ENCODE data around the gene IL4R. TPM values are rescaled to one million over a fixed set of nuclear protein-coding genes. Genes with fewer than 3 reads are reported as not detected.

Gene IL4R
- total RNA-seq, 1 experiment from 2014 or later = 25.1 TPM

- BruUV-seq (replicated peaks) = no TSS peak
- Histone ChIP-seq H3K36me3 (ENCODE audit: low read depth, low read length) (no peaks in the 10 kb centered on the region), H3K4me2 (ENCODE audit: low read length) (no peak overlapping the region)
Measured at GRCh38 chr16:27275394-27275793, 38.4 kb upstream of the IL4R start.

GRCh38 chr16:27281243-27281642, 32.5 kb upstream of the IL4R start:
- CTCF ChIA-PET = no interaction called here
- no peak overlapping the region for H2AFZ ChIP-seq (ENCODE audit: low read length)
- H3K36me3 ChIP-seq (ENCODE audit: low read depth, low read length) = no peaks in the 10 kb centered on the region
- H4K20me1 ChIP-seq (ENCODE audit: low read length) = no peaks in the 10 kb centered on the region
- H3K27ac ChIP-seq (ENCODE audit: low read length) = no peak overlapping the region
- DNase-seq (no peak), ATAC-seq (no peak)
- H3K27me3 ChIP-seq (ENCODE audit: low read length) = no peaks in the 10 kb centered on the region
- no peak overlapping the region for H3K9ac ChIP-seq (ENCODE audit: low read length)
- H3F3A ChIP-seq (ENCODE audit: low read length, unreplicated experiment) = no peaks in the 10 kb centered on the region
- intact Hi-C loops (cut with micrococcal nuclease) = no loop called here
- no peaks in the 10 kb centered on the region for H3K9me2 ChIP-seq (replicated peaks; ENCODE audit: low read length)
- H3K4me2 ChIP-seq (ENCODE audit: low read length) = no peak overlapping the region
- POLR2A ChIA-PET (ENCODE audit: unreplicated experiment) = no interaction called here
- no peaks in the 10 kb centered on the region for H3K9me3 ChIP-seq (ENCODE audit: low read length)
- no peak for TF ChIP-seq EZH2phosphoT487 (IDR thresholded peaks at IDR 0.05; ENCODE audit: borderline replicate concordance, low read length)
- TF ChIP-seq EZH2 (IDR thresholded peaks at IDR 0.05; ENCODE audit: low read length, unreplicated experiment) = no peak
- TF ChIP-seq, protein P1, sequence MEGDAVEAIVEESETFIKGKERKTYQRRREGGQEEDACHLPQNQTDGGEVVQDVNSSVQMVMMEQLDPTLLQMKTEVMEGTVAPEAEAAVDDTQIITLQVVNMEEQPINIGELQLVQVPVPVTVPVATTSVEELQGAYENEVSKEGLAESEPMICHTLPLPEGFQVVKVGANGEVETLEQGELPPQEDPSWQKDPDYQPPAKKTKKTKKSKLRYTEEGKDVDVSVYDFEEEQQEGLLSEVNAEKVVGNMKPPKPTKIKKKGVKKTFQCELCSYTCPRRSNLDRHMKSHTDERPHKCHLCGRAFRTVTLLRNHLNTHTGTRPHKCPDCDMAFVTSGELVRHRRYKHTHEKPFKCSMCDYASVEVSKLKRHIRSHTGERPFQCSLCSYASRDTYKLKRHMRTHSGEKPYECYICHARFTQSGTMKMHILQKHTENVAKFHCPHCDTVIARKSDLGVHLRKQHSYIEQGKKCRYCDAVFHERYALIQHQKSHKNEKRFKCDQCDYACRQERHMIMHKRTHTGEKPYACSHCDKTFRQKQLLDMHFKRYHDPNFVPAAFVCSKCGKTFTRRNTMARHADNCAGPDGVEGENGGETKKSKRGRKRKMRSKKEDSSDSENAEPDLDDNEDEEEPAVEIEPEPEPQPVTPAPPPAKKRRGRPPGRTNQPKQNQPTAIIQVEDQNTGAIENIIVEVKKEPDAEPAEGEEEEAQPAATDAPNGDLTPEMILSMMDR (conservative IDR thresholded peaks at IDR 0.05; ENCODE audit: low read depth, low read length) = no peak
- H3K4me1 ChIP-seq (ENCODE audit: insufficient read depth, low read length) = peaks cover 4% of the 10 kb centered on the region; the same call in 1 of the 2 replicates
- H3K79me2 ChIP-seq (ENCODE audit: low read length) = no peaks in the 10 kb centered on the region
- H3K4me3 ChIP-seq (ENCODE audit: low read length) = no peak overlapping the region
- no TSS peak for BruUV-seq (replicated peaks)

More at GRCh38 chr16:27275394-27275793, 38.4 kb upstream of the IL4R start:
- TF ChIP-seq EZH2phosphoT487 (IDR thresholded peaks at IDR 0.05; ENCODE audit: borderline replicate concordance, low read length) (no peak), EZH2 (IDR thresholded peaks at IDR 0.05; ENCODE audit: low read length, unreplicated experiment) (no peak)
- TF ChIP-seq, protein P1 (conservative IDR thresholded peaks at IDR 0.05; ENCODE audit: low read depth, low read length) = no peak
- no peaks in the 10 kb centered on the region for H3K9me3 ChIP-seq (ENCODE audit: low read length)
- intact Hi-C loops (cut with micrococcal nuclease) = no loop called here
- no peak overlapping the region for H3K27ac ChIP-seq (ENCODE audit: low read length)
- no peaks in the 10 kb centered on the region for H3K27me3 ChIP-seq (ENCODE audit: low read length)
- no peaks in the 10 kb centered on the region for H4K20me1 ChIP-seq (ENCODE audit: low read length)
- H3K79me2 ChIP-seq (ENCODE audit: low read length) = no peaks in the 10 kb centered on the region
- ATAC-seq (no peak), DNase-seq (no peak)
- H3K4me1 ChIP-seq (ENCODE audit: insufficient read depth, low read length) = peaks cover 8% of the 10 kb centered on the region
- ChIA-PET CTCF (no interaction called here), POLR2A (ENCODE audit: unreplicated experiment) (no interaction called here)
- H2AFZ ChIP-seq (ENCODE audit: low read length) = no peak overlapping the region
- H3K9me2 ChIP-seq (replicated peaks; ENCODE audit: low read length) = no peaks in the 10 kb centered on the region
- H3K9ac ChIP-seq (ENCODE audit: low read length) = no peak overlapping the region
- no peaks in the 10 kb centered on the region for H3F3A ChIP-seq (ENCODE audit: low read length, unreplicated experiment)
- H3K4me3 ChIP-seq (ENCODE audit: low read length) = no peak overlapping the region

- BruUV-seq (replicated peaks) = no TSS peak
- no peaks in the 10 kb centered on the region for H4K20me1 ChIP-seq (ENCODE audit: low read length)
- H3F3A ChIP-seq (ENCODE audit: low read length, unreplicated experiment) = no peaks in the 10 kb centered on the region
- no peaks in the 10 kb centered on the region for H3K36me3 ChIP-seq (ENCODE audit: low read depth, low read length)
- CTCF ChIA-PET = no interaction called here
- H3K9ac ChIP-seq (ENCODE audit: low read length) = no peak overlapping the region
- H3K4me3 ChIP-seq (ENCODE audit: low read length) = no peak overlapping the region
- no peaks in the 10 kb centered on the region for H3K27me3 ChIP-seq (ENCODE audit: low read length)
- H3K9me3 ChIP-seq (ENCODE audit: low read length) = no peaks in the 10 kb centered on the region
- peaks cover 14% of the 10 kb centered on the region for H3K4me1 ChIP-seq (ENCODE audit: insufficient read depth, low read length)
- TF ChIP-seq, protein P1 (conservative IDR thresholded peaks at IDR 0.05; ENCODE audit: low read depth, low read length) = no peak
- no peak for TF ChIP-seq EZH2 (IDR thresholded peaks at IDR 0.05; ENCODE audit: low read length, unreplicated experiment)
- TF ChIP-seq EZH2phosphoT487 (IDR thresholded peaks at IDR 0.05; ENCODE audit: borderline replicate concordance, low read length) = no peak
- H3K4me2 ChIP-seq (ENCODE audit: low read length) = no peak overlapping the region
- POLR2A ChIA-PET (ENCODE audit: unreplicated experiment) = interaction anchor here (0.7 kb wide), 1 partner anchor 16 kb away, joined by 25 read pairs; no protein-coding TSS in a partner anchor
- H3K27ac ChIP-seq (ENCODE audit: low read length) = no peak overlapping the region
- ATAC-seq (no peak), DNase-seq (no peak)
- no peaks in the 10 kb centered on the region for H3K9me2 ChIP-seq (replicated peaks; ENCODE audit: low read length)
- H3K79me2 ChIP-seq (ENCODE audit: low read length) = no peaks in the 10 kb centered on the region
- H2AFZ ChIP-seq (ENCODE audit: low read length) = no peak overlapping the region
- intact Hi-C loops (cut with micrococcal nuclease) = no loop called here
Measured at GRCh38 chr16:27284865-27285675, 28.7 kb upstream of the IL4R start.

Measured in PC-3 (cell line).